ENCODE measurements around the gene ABCA7. TPM values are rescaled to one million over a fixed set of nuclear protein-coding genes. Genes with fewer than 3 reads are reported as not detected.

ABCA7 gene
- total RNA-seq, 2 donors from 2014 or later = 34.3 to 37.1 TPM

DNA sequence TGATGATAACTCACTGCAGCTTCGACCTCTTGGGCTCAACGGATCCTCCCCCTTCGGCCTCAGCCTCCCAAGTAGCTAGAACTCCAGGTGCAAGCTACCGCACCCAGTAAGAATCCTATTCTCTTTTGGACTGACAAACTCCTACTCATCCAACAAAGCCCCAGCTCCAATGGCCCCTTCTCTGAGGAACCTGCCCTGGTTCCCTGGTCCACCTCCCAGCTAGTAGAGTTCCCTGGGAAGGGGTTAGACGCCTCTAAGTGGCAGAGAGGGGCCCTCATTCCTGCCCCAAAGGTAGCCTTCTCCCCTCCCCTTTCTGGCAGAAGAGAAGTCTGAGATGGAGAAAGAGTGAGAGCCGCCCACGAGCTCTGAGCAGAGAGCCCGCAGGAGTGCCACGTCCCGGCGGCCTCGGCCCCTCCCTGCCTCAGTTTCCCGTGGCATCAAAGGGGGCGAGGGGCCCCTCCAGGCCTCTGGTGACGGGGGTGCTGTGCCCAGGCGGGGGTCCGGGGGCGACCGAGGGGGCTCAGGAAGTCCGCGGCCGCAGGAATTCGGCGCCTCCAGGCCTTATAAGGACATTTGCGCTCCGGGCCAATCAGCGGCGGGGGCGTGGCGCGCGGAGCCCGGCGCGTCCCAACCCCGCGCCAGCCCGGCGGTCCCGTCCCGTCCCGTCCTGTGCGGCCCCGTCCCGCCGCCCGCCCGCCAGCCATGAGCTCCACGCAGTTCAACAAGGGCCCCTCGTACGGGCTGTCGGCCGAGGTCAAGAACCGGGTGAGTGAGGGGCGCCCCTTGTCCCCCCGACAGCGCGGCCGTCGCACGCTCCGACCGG, 13.7 kb upstream of the ABCA7 start, which contains the start of gene CNN2:
CNN2 (plus strand) TSS at position 649 of the 823 bp plus-strand sequence; CDS start at position 703, 54 bp downstream.
- ATAC-seq (replicated peaks in 1 of 2) = peak; percentile 54 to 72
- peaks cover 4 to 5% of the 10 kb centered on the region in 2 donors for H3K36me3 Mint-ChIP-seq (ENCODE audit: insufficient read depth in 2 of 2)

DNA sequence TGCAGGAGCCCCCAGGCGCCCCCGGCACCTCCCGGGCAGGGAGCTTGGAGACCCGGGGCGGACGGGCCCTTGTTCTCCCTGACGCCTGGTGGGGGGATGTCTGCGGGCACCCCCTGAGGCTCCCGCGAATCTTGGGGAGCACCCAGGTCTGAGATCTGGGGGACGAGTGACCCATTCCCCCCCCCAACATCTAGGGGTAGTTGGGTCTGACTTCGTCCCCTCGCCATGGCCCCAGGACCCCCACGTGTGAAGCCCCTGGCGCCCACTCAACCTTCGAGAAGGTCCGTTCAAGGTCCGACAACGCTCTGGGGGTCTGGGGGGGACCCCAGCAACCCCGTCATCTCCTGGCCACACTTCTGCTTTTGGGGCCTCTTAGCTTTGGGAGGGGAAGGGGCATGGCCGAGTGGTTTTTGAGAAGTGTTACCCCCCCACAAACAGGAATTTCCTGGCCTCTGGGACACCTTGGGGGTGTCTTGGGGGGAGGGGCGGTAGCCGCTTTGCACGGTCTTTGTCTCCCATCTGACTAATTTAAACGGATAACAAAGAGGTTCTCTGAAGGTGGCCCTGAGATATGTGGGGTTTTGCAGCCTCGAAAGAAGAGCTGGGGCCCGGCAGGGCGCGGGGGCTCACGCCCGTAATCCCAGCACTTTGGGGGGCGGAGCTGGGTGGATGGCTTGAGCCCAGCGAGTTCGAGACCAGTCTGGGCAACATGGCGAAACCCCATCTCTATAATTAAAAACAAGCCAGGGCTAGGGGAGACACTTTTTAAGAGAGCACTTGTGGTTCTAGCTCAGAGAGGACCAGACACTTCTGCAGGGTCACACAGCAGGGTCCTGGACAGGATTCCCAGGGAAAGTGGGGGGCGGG, 12.9 kb upstream of the ABCA7 start:
- peak overlapping the region; percentile 70 for H3K27ac Mint-ChIP-seq
- DNase-seq = peak; percentile 35 to 39
- no peaks in the 10 kb centered on the region for H3K9me3 Mint-ChIP-seq
- peaks cover 35% of the 10 kb centered on the region for H3K4me1 Mint-ChIP-seq (ENCODE audit: low read depth)
- H3K36me3 Mint-ChIP-seq (ENCODE audit: insufficient read depth in 2 of 2) = peaks cover 2 to 6% of the 10 kb centered on the region in 2 donors
- ATAC-seq (replicated peaks in 1 of 2) = no peak
- H3K27me3 Mint-ChIP-seq (ENCODE audit: low read depth) = no peaks in the 10 kb centered on the region
- H3K4me3 Mint-ChIP-seq = peak overlapping the region; percentile 96

More for the DNA sequence above, 13.7 kb upstream of the ABCA7 start, which contains the start of gene CNN2:
- Mint-ChIP-seq H3K4me1 (ENCODE audit: low read depth) (peaks cover 43% of the 10 kb centered on the region), H3K4me3 (peak within 1 kb of the TSS; percentile 96), H3K27ac (peak within 1 kb of the TSS; percentile 87), H3K9me3 (no peaks in the 10 kb centered on the region), H3K27me3 (ENCODE audit: low read depth) (no peaks in the 10 kb centered on the region)
- peak; percentile 76 to 85 for DNase-seq

- H3K36me3 Mint-ChIP-seq (ENCODE audit: insufficient read depth in 2 of 2) = peaks cover 5 to 12% of the 10 kb centered on the region in 2 donors
- ATAC-seq (replicated peaks in 1 of 2) = peak; percentile 8 to 9
- H3K4me3 Mint-ChIP-seq = peak overlapping the region; percentile 96
- H3K27me3 Mint-ChIP-seq (ENCODE audit: low read depth) = no peaks in the 10 kb centered on the region
- H3K4me1 Mint-ChIP-seq (ENCODE audit: low read depth) = peaks cover 32% of the 10 kb centered on the region
- no peaks in the 10 kb centered on the region for H3K9me3 Mint-ChIP-seq
- DNase-seq = no peak
- H3K27ac Mint-ChIP-seq = no peak overlapping the region
These were observed 12.3 kb upstream of the ABCA7 start for GRCh38 chr19:1027650-1028061.

DNA sequence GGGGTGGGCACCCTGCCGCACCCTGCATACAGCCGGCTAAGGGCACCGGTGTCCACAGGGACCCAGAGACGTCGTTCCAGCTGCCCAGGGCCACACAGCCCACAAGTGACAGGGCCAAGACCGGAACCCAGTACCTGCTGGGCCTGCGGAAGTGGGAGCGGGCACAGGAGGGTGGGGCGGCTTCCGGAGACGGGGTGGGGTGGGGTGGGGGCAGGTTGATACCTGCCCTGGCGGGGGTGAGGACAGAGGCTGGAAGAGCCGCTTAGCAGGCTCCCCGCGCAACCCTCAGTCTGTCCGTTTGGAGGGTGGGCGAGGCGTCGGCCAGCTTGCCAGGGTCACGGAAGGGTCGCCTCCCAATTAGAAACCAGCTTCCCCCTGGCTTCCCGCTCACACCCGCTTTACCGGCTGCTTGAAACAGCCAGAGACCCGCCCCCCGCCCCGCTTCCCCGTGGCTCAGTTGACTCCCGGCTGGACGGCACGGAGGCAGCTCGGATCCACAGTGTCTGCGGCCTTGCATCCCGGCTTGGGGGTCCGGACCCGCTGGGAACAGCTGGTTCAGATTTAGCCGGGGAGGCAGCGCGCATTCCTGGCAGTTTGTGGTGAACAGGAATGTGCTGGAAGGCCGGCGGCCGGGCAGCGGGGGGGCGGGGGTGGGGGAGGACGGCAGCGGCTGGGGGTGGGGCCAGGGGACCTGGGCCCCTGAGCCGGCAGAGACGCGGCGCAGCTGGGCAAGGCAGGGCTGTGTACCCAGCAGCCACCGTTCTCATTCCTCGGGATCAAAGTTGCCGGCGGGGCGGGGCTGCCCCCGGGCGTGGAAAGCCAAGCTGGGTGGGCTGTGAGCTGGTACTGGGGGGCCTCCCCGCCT, 11.6 kb upstream of the ABCA7 start:
- peak overlapping the region; percentile 89 to 96 for H3K4me3 Mint-ChIP-seq
- peaks cover 5 to 17% of the 10 kb centered on the region in 2 donors for H3K36me3 Mint-ChIP-seq (ENCODE audit: insufficient read depth in 2 of 2)
- no peaks in the 10 kb centered on the region for H3K9me3 Mint-ChIP-seq
- peak; percentile 53 to 58 for ATAC-seq (replicated peaks in 1 of 2)
- H3K27me3 Mint-ChIP-seq (ENCODE audit: low read depth) = no peaks in the 10 kb centered on the region
- no peak overlapping the region for H3K27ac Mint-ChIP-seq
- peaks cover 32% of the 10 kb centered on the region for H3K4me1 Mint-ChIP-seq (ENCODE audit: low read depth)
- peak; percentile 61 to 62 for DNase-seq

DNA sequence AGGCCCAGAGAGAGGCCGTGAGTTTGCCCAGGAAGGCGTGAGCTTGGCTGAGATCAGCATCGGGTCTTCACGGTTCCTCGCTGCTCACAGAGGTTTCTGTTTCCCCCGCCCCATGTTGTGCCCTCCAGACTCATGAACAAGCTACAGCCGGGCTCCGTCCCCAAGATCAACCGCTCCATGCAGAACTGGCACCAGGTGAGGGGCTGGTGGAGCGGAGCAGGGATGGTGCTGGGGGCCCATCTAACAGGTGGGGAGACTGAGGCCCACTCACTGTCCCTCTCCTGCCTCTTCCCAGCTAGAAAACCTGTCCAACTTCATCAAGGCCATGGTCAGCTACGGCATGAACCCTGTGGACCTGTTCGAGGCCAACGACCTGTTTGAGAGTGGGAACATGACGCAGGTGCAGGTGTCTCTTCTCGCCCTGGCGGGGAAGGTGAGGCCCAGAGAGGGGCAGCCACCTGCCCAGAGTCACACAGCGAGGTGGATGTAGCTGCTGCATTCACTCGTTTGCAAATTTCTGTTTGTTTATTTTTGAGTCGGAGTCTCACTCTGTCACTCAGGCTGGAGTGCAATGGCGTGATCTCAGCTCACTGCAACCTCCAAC, 7.5 kb upstream of the ABCA7 start:
- peaks cover 28% of the 10 kb centered on the region for H3K4me1 Mint-ChIP-seq (ENCODE audit: low read depth)
- peaks cover 8 to 27% of the 10 kb centered on the region in 2 donors for H3K36me3 Mint-ChIP-seq (ENCODE audit: insufficient read depth in 2 of 2)
- no peaks in the 10 kb centered on the region for H3K9me3 Mint-ChIP-seq
- no peaks in the 10 kb centered on the region for H3K27me3 Mint-ChIP-seq (ENCODE audit: low read depth)
- no peak for DNase-seq
- no peak for ATAC-seq (replicated peaks in 1 of 2)
- no peak overlapping the region for H3K4me3 Mint-ChIP-seq
- H3K27ac Mint-ChIP-seq = no peak overlapping the region

DNA sequence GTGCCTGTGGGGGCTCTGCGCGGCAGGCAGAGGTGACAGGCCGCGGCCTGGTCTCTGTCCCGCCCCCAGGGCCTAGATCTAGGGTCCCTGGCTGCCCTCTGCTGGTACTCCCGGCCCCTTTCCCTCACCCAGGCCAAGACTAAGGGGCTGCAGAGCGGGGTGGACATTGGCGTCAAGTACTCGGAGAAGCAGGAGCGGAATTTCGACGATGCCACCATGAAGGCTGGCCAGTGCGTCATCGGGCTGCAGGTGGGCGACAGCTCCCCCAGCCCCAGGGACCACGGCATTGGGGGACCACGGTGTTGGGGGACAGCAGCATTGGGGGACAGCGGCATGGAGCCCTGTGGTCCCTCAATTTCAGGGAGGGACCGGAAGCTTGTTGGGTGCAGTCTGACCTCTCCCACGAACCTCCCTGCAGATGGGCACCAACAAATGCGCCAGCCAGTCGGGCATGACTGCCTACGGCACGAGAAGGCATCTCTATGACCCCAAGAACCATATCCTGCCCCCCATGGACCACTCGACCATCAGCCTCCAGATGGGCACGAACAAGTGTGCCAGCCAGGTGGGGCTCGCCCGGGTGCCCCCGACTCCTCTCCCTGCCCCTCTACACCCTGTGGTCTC, 3.8 kb upstream of the ABCA7 start:
- no peak for DNase-seq
- ATAC-seq (replicated peaks in 1 of 2) = no peak
- peaks cover 8 to 31% of the 10 kb centered on the region in 2 donors for H3K36me3 Mint-ChIP-seq (ENCODE audit: insufficient read depth in 2 of 2)
- no peaks in the 10 kb centered on the region for H3K9me3 Mint-ChIP-seq
- peaks cover 42% of the 10 kb centered on the region for H3K4me1 Mint-ChIP-seq (ENCODE audit: low read depth)
- no peak overlapping the region for H3K4me3 Mint-ChIP-seq
- H3K27ac Mint-ChIP-seq = no peak overlapping the region
- no peaks in the 10 kb centered on the region for H3K27me3 Mint-ChIP-seq (ENCODE audit: low read depth)

DNA sequence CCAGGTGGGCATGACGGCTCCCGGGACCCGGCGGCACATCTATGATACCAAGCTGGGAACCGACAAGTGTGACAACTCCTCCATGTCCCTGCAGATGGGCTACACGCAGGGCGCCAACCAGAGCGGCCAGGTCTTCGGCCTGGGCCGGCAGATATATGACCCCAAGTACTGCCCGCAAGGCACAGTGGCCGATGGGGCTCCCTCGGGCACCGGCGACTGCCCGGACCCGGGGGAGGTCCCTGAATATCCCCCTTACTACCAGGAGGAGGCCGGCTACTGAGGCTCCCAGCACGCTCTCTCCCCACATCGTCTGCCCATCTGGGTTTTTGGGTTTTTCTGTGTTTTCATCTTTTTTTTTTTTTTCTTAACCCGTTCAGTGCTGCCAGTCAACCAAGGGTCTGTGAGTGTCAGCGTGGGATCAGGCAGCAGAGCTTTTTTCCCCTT, 2.3 kb upstream of the ABCA7 start:
- Mint-ChIP-seq H3K4me1 (ENCODE audit: low read depth) (peaks cover 47% of the 10 kb centered on the region), H3K36me3 (ENCODE audit: insufficient read depth in 2 of 2) (peaks cover 5 to 23% of the 10 kb centered on the region in 2 donors), H3K27ac (peak overlapping the region; percentile 25), H3K27me3 (ENCODE audit: low read depth) (no peaks in the 10 kb centered on the region), H3K4me3 (peak overlapping the region; percentile 75 to 98), H3K9me3 (no peaks in the 10 kb centered on the region)
- DNase-seq = no peak
- ATAC-seq (replicated peaks in 1 of 2) = no peak

- no peaks in the 10 kb centered on the region for H3K27me3 Mint-ChIP-seq (ENCODE audit: low read depth)
- no peaks in the 10 kb centered on the region for H3K9me3 Mint-ChIP-seq
- H3K4me3 Mint-ChIP-seq = peak overlapping the region; percentile 86 to 98
- peaks cover 5 to 16% of the 10 kb centered on the region in 2 donors for H3K36me3 Mint-ChIP-seq (ENCODE audit: insufficient read depth in 2 of 2)
- peak overlapping the region; percentile 52 for H3K27ac Mint-ChIP-seq
- ATAC-seq (replicated peaks in 1 of 2) (no peak), DNase-seq (no peak)
- H3K4me1 Mint-ChIP-seq (ENCODE audit: low read depth) = peaks cover 42% of the 10 kb centered on the region
These were observed 795 bp upstream of the ABCA7 start for GRCh38 chr19:1038978-1039645.

- no peaks in the 10 kb centered on the region for H3K27me3 Mint-ChIP-seq (ENCODE audit: low read depth)
- H3K4me3 Mint-ChIP-seq = peak overlapping the region; percentile 86 to 98
- H3K27ac Mint-ChIP-seq = peak overlapping the region; percentile 22
- peaks cover 1 to 14% of the 10 kb centered on the region in 2 donors for H3K36me3 Mint-ChIP-seq (ENCODE audit: insufficient read depth in 2 of 2)
- peak; percentile 88 to 93 for DNase-seq
- ATAC-seq (replicated peaks in 1 of 2) = peak; percentile 62 to 67
- peaks cover 38% of the 10 kb centered on the region for H3K4me1 Mint-ChIP-seq (ENCODE audit: low read depth)
- no peaks in the 10 kb centered on the region for H3K9me3 Mint-ChIP-seq
These were observed 767 bp downstream of the ABCA7 start for GRCh38 chr19:1040476-1041271.

GRCh38 chr19:1041272-1041834, 1.4 kb downstream of the ABCA7 start:
- Mint-ChIP-seq H3K27ac (no peak overlapping the region), H3K36me3 (ENCODE audit: insufficient read depth in 2 of 2) (peaks cover 1 to 10% of the 10 kb centered on the region in 2 donors), H3K4me1 (ENCODE audit: low read depth) (peaks cover 38% of the 10 kb centered on the region), H3K27me3 (ENCODE audit: low read depth) (no peaks in the 10 kb centered on the region), H3K9me3 (no peaks in the 10 kb centered on the region), H3K4me3 (peak overlapping the region; percentile 86 to 98)
- no peak for ATAC-seq (replicated peaks in 1 of 2)
- DNase-seq = no peak

All from activated T-cell treated with anti-CD3 and anti-CD28 coated beads, Interleukin-2, amount 50 U/mL, for 72 hours (primary cell).